Osteoblast (primary cell): ENCODE data around the gene LTB4R. TPM values are rescaled to one million over a fixed set of nuclear protein-coding genes. Genes with fewer than 3 reads are reported as not detected.

ENCODE experiments used
- DNase-seq: peaks from one replicate; pipeline ENCODE4 v3.0.0; 2011; ENCODE audit warnings: low spot score, mixed read lengths; ENCODE audit not compliant: insufficient read length; ENCODE audit errors: missing footprints
- H2AFZ ChIP-seq: 2 replicates; pipeline ENCODE4 v1.6.0; 2011; ENCODE audit warnings: mild to moderate bottlenecking, low read length
- H3K27ac ChIP-seq: 2 replicates; pipeline ENCODE4 v1.5.1; 2011; ENCODE audit warnings: mild to moderate bottlenecking, low read depth, low read length, moderate library complexity
- H3K27me3 ChIP-seq: 2 replicates; pipeline ENCODE4 v1.6.0; 2012; ENCODE audit warnings: mild to moderate bottlenecking, control low read depth, inconsistent platforms, low read length, moderate library complexity; ENCODE audit not compliant: insufficient read depth
- H3K36me3 ChIP-seq: 2 replicates; pipeline ENCODE4 v1.5.1; 2011; ENCODE audit warnings: mild to moderate bottlenecking, low read length, control low read depth, moderate library complexity; ENCODE audit not compliant: insufficient read depth
- H3K4me1 ChIP-seq: 2 replicates; pipeline ENCODE4 v1.5.1; 2011; ENCODE audit warnings: mild to moderate bottlenecking, low read length, control low read depth, moderate library complexity; ENCODE audit not compliant: insufficient read depth
- H3K4me2 ChIP-seq: 2 replicates; pipeline ENCODE4 v1.6.0; 2011; ENCODE audit warnings: mild to moderate bottlenecking, low read length; ENCODE audit not compliant: insufficient read depth
- H3K4me3 ChIP-seq: fragments of 200-600 bp; sonication (generic); 3 replicates; pipeline ENCODE4 v1.5.1; 2012; ENCODE audit warnings: mild to moderate bottlenecking, low read length, inconsistent platforms; ENCODE audit not compliant: insufficient read depth
- H3K79me2 ChIP-seq: 2 replicates; pipeline ENCODE4 v1.6.0; 2012; ENCODE audit warnings: mild to moderate bottlenecking, low read length, control low read depth, inconsistent platforms; ENCODE audit not compliant: insufficient read depth
- H3K9me3 ChIP-seq: 2 replicates; pipeline ENCODE4 v1.5.1; 2011; ENCODE audit warnings: low read depth, low read length, control low read depth
- H4K20me1 ChIP-seq: 2 replicates; pipeline ENCODE4 v1.6.0; 2012; ENCODE audit warnings: mild to moderate bottlenecking, low read length, control low read depth; ENCODE audit not compliant: insufficient read depth
- total RNA-seq: library from RNA; depleted of rRNA; stranded (reverse); fragments of >200 nt; gene quantifications from 2 replicates; pipeline ENCODE4 v1.2.3, GENCODE V29; 2012
- TF ChIP-seq, protein P1 (sequence below): IDR thresholded peaks from 2 replicates; pipeline ENCODE4 v1.5.1; 2011; ENCODE audit warnings: mild to moderate bottlenecking, low read depth, low read length, moderate library complexity; ENCODE audit errors: extremely low read depth

Gene LTB4R
- total RNA-seq, 1 donor: 1.8 TPM

DNA sequence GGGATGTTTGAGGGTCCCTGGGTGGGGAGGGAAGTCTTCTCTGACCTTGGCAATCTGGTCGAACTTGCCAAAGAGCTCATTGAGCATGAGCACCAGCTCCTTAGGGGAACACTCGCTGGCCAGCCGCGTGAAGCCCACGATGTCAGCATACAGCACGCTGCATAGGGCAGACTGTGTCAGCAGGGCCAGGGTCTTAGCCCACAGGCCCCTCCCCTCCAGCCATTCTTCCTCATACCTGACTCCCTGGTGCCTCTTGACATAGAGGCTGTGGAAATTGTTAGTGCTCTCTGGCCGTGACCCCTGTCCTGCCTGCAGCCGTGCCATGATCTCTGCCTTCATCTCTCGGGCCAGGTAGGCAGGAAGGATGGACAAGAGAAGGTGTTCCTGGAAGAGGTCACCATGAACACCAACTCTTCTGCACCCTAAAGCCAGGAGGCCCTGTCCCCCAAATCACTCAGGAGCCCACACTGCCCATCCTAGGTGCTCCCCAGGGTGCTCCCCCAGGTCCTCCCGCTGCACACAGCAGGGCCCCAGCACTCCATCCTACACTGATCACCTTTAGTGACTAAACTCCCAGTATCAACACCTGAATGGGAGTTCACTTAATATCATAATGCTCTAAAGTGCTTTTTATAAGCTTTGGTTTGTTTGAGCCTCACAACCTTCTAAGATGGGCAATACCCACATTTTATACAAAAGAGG is 19.8 kb downstream of the LTB4R start:
- Histone ChIP-seq H3K4me3 (no peak overlapping the region), H3K4me1 (peaks cover 22% of the 10 kb centered on the region), H4K20me1 (no peaks in the 10 kb centered on the region), H3K4me2 (no peak overlapping the region), H2AFZ (no peak overlapping the region), H3K9me3 (no peaks in the 10 kb centered on the region), H3K27ac (no peak overlapping the region), H3K36me3 (no peaks in the 10 kb centered on the region), H3K27me3 (no peaks in the 10 kb centered on the region), H3K79me2 (peaks cover 4% of the 10 kb centered on the region)
- no peak for DNase-seq
- TF ChIP-seq, protein P1, sequence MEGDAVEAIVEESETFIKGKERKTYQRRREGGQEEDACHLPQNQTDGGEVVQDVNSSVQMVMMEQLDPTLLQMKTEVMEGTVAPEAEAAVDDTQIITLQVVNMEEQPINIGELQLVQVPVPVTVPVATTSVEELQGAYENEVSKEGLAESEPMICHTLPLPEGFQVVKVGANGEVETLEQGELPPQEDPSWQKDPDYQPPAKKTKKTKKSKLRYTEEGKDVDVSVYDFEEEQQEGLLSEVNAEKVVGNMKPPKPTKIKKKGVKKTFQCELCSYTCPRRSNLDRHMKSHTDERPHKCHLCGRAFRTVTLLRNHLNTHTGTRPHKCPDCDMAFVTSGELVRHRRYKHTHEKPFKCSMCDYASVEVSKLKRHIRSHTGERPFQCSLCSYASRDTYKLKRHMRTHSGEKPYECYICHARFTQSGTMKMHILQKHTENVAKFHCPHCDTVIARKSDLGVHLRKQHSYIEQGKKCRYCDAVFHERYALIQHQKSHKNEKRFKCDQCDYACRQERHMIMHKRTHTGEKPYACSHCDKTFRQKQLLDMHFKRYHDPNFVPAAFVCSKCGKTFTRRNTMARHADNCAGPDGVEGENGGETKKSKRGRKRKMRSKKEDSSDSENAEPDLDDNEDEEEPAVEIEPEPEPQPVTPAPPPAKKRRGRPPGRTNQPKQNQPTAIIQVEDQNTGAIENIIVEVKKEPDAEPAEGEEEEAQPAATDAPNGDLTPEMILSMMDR: no peak

DNA sequence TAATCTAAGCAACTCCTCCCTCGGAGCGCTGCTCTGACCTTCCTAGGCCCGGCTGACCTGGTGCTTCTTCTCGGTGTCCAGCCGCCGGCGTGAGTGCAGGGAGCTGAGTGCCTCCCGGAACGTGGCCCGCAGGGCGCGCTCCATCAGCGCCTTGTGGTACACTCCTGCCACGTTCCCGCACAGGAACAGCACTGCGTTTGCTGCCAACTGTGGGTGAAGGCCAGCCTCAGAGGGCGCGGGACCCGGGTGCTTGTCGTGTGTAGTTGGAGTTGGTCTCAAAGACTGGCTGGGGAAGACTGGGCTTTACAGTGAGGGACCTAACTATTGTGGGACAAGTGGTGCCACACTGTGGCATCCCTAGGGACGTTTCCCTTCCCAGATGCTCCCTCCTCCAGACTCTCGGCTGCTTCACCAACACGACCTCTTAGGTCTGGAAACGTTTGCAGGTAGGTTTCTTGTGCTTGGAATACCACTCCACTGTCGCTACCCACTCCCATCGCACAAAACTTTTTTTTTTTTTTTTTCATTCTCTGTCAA is 20.5 kb downstream of the LTB4R start:
- Histone ChIP-seq H3K79me2 (peaks cover 4% of the 10 kb centered on the region), H3K27me3 (no peaks in the 10 kb centered on the region), H3K4me2 (peak overlapping the region; percentile 93), H4K20me1 (no peaks in the 10 kb centered on the region), H3K36me3 (no peaks in the 10 kb centered on the region), H3K4me3 (no peak overlapping the region), H2AFZ (no peak overlapping the region), H3K27ac (no peak overlapping the region), H3K4me1 (peaks cover 24% of the 10 kb centered on the region), H3K9me3 (no peaks in the 10 kb centered on the region)
- TF ChIP-seq, protein P1: no peak
- DNase-seq: peak; percentile 81

DNA sequence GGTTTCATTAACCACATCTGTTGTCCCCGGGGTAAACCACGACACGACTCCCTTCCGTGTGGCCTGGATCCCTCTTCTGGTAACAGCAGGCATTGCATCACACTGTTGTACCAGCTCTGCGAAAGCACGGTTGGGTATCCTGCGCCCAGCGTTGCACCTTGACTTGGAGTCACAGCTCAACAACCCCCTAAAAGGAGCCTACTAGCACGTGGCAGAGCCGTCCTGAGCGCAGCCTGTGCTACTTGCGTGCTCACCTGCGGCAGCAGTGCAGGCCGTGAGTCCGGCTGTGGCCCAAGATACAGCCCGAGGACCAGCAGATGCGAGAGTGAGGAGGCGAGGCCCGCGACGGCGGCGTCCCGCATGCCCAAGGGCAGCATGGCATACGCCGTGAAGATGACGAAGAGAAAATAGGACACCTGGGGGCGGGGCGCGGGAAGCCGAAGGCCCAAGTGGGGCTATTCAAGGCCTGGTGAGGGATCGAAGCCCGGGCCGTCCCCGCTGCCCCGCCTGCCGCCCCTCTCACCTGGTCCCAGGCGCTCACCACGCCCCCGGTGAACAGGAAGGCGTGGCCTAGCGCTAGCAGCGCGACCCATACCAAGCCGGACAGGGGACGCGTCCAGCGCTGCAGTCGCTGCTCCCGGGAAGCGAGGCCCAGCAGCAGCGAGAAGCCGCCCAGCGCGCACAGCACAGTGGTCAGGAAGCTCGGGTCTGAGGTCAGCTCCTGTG is 21.1 kb downstream of the LTB4R start:
- Histone ChIP-seq H4K20me1 (no peaks in the 10 kb centered on the region), H2AFZ (peak overlapping the region; percentile 15), H3K4me2 (peak overlapping the region; percentile 93), H3K79me2 (peaks cover 4% of the 10 kb centered on the region), H3K4me3 (peak overlapping the region; percentile 41), H3K4me1 (peaks cover 24% of the 10 kb centered on the region), H3K36me3 (no peaks in the 10 kb centered on the region), H3K9me3 (no peaks in the 10 kb centered on the region), H3K27me3 (no peaks in the 10 kb centered on the region), H3K27ac (no peak overlapping the region)
- peak; percentile 98 for DNase-seq
- TF ChIP-seq, protein P1: peak; percentile 69
